Bronchial smooth muscle cell (primary cell): ENCODE results near the gene SPATA9. TPM values are rescaled to one million over a fixed set of nuclear protein-coding genes. Genes with fewer than 3 reads are reported as not detected.

ENCODE experiments used
- total RNA-seq: library from RNA; depleted of rRNA; stranded (reverse); fragments of >200 nt; gene quantifications from 2 replicates; pipeline ENCODE4 v1.2.1, GENCODE V29; 2014

The SPATA9 gene, protein sequence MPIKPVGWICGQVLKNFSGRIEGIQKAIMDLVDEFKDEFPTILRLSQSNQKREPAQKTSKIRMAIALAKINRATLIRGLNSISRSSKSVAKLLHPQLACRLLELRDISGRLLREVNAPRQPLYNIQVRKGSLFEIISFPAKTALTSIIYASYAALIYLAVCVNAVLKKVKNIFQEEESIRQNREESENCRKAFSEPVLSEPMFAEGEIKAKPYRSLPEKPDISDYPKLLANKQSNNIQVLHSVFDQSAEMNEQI
- total RNA-seq: 0.43 and 0.47 TPM in 2 replicates

DNA sequence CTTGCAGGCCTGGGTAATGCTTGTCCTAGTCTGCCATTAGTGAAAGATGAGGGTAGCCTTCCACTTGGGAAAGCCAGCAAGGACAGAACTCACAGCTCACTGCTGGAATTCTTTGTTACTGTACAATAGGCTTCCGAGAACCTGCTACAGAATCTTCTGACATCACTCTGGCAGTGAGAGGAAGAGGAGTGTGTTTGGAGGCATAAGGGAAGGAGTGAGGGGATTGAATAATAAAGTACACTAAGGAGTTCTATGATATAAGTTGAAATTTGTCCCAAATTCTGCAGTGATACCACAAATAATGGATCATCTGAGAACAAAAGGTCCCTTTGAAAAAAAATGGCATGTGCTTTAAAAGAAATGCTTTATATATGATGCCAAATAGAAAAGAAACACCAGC, at the start of gene SPATA9:
Gene SPATA9, minus strand, starts transcription at position 101 of the 400 bp plus-strand sequence. CDS start 137 bp downstream, outside the sequence.

DNA sequence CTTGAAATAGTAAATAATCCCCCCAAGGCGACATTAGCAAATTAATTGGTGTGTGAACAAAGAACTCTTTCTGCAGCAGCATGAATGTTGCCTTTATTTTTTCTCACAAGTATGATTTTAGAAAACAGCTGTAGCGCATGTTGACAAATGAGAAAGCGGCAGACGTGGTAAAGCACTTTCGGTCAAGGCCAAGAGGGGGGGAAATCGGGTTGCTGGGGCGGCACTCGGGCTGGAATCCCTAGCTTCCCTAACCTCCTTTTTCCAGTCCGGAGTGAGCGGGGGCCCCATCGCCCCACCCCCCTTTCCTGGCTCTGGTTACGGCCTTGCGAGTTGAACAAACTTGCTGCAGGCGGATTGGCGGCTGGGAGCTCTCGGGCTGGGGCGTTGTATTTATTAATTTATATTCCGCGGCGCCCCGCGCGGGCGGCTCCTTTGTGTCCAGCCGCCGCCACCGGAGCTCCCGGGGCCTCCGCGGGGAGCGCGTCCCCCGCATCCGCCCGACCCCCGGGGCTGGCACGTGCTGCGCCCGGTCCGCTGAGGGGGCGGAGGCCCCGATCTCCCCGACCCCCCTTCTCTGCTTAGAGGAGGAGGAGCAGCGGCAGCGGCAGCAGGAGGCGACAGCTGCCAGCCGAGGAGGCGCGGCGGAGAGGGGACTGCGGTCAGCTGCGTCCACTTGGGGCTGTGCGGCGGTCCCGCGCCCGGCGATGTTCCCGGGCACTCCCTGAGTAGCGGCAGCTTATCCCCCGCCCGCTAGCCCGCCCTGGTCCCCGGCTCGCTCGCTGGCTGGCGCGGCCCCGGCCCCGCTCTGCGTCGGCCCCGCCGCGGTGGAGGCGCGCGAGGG, 48.2 kb upstream of the SPATA9 start, which contains the start of gene RHOBTB3:
Gene RHOBTB3, plus strand, starts transcription at position 607 of the 841 bp plus-strand sequence. CDS start 347 bp downstream, outside the sequence.

DNA sequence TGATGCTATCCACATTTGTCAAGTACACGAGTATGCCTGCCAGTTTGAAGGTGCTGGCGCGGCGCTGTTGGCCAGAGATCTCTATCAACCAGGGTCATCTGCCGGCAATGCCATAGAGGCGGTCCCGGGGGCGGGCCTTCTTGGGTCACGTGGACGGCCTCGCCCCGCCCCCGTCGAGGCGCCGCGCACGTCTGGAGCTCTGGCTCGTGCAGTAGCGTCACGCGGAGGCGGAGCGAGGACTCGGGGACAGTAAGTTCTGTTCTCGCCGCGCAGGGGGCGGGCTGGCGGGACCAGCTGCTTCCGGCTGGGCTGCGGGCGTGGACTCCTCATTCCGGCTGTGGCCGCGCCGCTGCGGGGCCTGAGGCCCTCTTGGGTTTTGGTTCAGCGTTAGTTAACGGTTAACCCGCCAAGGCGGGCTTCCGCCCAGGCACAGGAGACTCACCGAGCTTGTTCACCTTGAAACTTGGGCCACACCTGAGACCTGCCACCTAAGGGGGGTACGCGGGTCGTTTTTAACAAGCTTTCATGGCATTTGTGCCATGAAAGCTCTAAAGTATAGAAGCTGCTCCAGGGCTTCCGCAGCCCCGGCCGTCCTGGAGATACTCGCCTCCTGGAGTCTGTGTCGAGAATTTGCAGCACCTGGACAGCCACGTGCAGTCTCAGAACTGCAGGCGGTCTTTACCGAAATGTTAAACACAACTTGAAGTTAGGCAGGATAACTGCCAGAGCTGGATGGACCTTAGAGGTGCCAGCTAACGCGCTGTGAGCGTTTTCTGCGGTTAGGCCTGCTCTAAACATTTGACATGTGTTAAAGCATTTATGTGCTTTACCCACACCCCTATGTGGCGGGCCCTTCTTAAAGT, 36.0 kb downstream of the SPATA9 start, which contains the start of gene RFESD:
Gene RFESD, plus strand, starts transcription at position 209 of the 863 bp plus-strand sequence. CDS start 5,495 bp downstream, outside the sequence.

DNA sequence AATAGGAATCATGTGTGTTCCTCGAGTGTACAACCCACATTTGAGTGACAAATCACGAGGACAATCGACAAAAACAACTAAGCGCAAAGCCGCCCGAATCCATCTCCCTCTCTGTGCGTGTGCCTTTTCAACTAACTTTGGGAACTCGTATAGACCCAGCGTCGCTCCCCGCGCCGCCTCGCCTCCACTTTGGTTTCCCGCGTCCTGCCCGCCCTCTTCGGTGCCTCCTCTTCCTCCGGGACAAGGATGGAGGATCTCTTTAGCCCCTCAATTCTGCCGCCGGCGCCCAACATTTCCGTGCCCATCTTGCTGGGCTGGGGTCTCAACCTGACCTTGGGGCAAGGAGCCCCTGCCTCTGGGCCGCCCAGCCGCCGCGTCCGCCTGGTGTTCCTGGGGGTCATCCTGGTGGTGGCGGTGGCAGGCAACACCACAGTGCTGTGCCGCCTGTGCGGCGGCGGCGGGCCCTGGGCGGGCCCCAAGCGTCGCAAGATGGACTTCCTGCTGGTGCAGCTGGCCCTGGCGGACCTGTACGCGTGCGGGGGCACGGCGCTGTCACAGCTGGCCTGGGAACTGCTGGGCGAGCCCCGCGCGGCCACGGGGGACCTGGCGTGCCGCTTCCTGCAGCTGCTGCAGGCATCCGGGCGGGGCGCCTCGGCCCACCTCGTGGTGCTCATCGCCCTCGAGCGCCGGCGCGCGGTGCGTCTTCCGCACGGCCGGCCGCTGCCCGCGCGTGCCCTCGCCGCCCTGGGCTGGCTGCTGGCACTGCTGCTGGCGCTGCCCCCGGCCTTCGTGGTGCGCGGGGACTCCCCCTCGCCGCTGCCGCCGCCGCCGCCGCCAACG, 62.5 kb downstream of the SPATA9 start, which contains the start of gene GPR150:
Gene GPR150, plus strand, starts transcription at position 58 of the 840 bp plus-strand sequence. Its CDS starts 189 bp downstream, at position 247.

Other genes with a start within 250 kb of the SPATA9 start
- gene SKIC3, start 128.0 kb downstream of the SPATA9 start, total RNA-seq: 117 and 149 TPM in 2 replicates
- 7.1 and 8.5 TPM in 2 replicates for gene ARSK, start 127.9 kb downstream of the SPATA9 start, total RNA-seq
- under 0.01 and 0.32 TPM in 2 replicates for gene GPR150, start 62.9 kb downstream of the SPATA9 start, total RNA-seq
- 3.2 and 3.6 TPM in 2 replicates for gene RFESD, start 36.2 kb downstream of the SPATA9 start, total RNA-seq
- gene RHOBTB3, start 48.3 kb upstream of the SPATA9 start, total RNA-seq: 211 and 296 TPM in 2 replicates
- gene GLRX, start 139.7 kb upstream of the SPATA9 start, total RNA-seq: 35.2 and 63.4 TPM in 2 replicates